ENCODE results near the gene PPFIBP1. TPM values are rescaled to one million over a fixed set of nuclear protein-coding genes. Genes with fewer than 3 reads are reported as not detected.
"Not testable (repeated sequence)": the region's sequence is repeated elsewhere in the genome, so short reads cannot be mapped to it uniquely, and the experiment has no call there.

Gene PPFIBP1
- total and polyA plus RNA-seq, 2 of the 8 experiments (the other 6 are each of a cell fraction or from before 2014, with no cell fraction given): 7.7 to 31.3 TPM

DNA sequence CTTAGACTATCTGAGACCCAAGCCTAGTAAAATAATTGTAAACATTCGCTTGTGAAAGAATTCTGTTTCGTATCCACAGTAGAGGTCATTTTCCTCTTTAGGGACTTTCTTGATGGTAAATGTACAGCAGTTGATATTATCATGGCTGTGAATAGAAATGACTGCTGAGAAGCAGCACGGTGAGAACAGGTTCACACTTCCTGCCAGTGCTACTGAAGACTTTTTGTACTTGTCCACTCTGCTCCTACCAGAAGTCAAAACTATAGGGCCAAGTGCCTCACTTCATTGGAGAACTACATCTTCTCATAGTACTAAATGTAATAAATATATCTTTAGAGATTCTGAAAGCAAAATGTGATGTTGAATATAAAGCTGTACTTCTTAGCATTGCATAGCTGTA lies 131.5 kb downstream of the PPFIBP1 start:
- H3K27me3 ChIP-seq (replicated peaks in 1 of 4; ENCODE audit: control insufficient read depth in 3 of 4, extremely low read depth in 1 of 4, insufficient read depth in 3 of 4, low read length in 3 of 4); POLR2A ChIA-PET (ENCODE audit: partially characterized antibody); H3K4ac ChIP-seq (replicated peaks; ENCODE audit: insufficient read length, low read depth, low read length); H3K56ac ChIP-seq (replicated peaks; ENCODE audit: insufficient read length, low read depth, low read length); H3K9me3 ChIP-seq (ENCODE audit: insufficient read depth in 2 of 2, low read depth in 1 of 2, low read length in 1 of 2); H3K79me2 ChIP-seq (ENCODE audit: control insufficient read depth in 1 of 2, insufficient read depth in 2 of 2, low read length in 2 of 2); H2BK120ac ChIP-seq (replicated peaks; ENCODE audit: low read depth, low read length); H3K9ac ChIP-seq (replicated peaks in 1 of 4; ENCODE audit: extremely low read depth in 1 of 4, low read depth in 3 of 4, low read length in 3 of 4); H2AK5ac ChIP-seq (ENCODE audit: low read depth, low read length); H3K27ac ChIP-seq (ENCODE audit: low read depth, low read length); H4K20me1 ChIP-seq (replicated peaks in 1 of 2; ENCODE audit: control insufficient read depth in 1 of 2, insufficient read depth in 2 of 2, low read length in 2 of 2); H4K91ac ChIP-seq (replicated peaks; ENCODE audit: insufficient read length, low read length); H3K36me3 ChIP-seq (ENCODE audit: control insufficient read depth in 2 of 4, insufficient read depth in 4 of 4, low read length in 3 of 4); CTCF ChIA-PET (ENCODE audit: partially characterized antibody); H3K14ac ChIP-seq (ENCODE audit: insufficient read length); H2BK5ac ChIP-seq (ENCODE audit: low read depth, low read length); H3K18ac ChIP-seq (ENCODE audit: extremely low read depth, low read length); H2BK20ac ChIP-seq (ENCODE audit: low read length); H3K4me2 ChIP-seq (ENCODE audit: insufficient read depth in 1 of 2, low read depth in 2 of 2, low read length in 2 of 2); H2BK12ac ChIP-seq (ENCODE audit: low read depth, low read length); H3K4me3 ChIP-seq (ENCODE audit: extremely low read depth in 1 of 4, insufficient read depth in 2 of 4, low read depth in 3 of 4, low read length in 4 of 4); H3K23ac ChIP-seq (ENCODE audit: insufficient read length); H4K8ac ChIP-seq (ENCODE audit: extremely low read depth, insufficient read depth, low read length); H4K5ac ChIP-seq (ENCODE audit: insufficient read length, low read depth, low read length); H2BK15ac ChIP-seq (ENCODE audit: low read length); H3K79me1 ChIP-seq (ENCODE audit: low read depth, low read length); H3K23me2 ChIP-seq (ENCODE audit: low read depth, low read length); H2AFZ ChIP-seq (ENCODE audit: low read length); H3K4me1 ChIP-seq (replicated peaks in 1 of 4; ENCODE audit: control insufficient read depth in 3 of 4, insufficient read depth in 4 of 4, low read length in 3 of 4); FAIRE-seq; DNase-seq (ENCODE audit: low read depth in 1 of 2, low spot score in 2 of 2): not testable (repeated sequence)
- 88% methylated on average over 3 of the region's 3 CpGs; no CpG with 5 or more reads in 1 of the 2 experiments for WGBS, 2 experiments (ENCODE audit: extremely low coverage in 1 of 2, insufficient coverage in 1 of 2, insufficient read length in 1 of 2, insufficient replicate concordance in 2 of 2, low coverage in 1 of 2, low lambda C conversion rate in 2 of 2, missing lambda C conversion rate in 1 of 2)

Measured in H1 (cell line).